ENCODE results near the gene DISC1.
"Not testable (repeated sequence)": the region's sequence is repeated elsewhere in the genome, so short reads cannot be mapped to it uniquely, and the experiment has no call there.

The DISC1 gene

GRCh38 chr1:231940116-231940515, 313.5 kb downstream of the DISC1 start:
- peak; percentile 63 for DNase-seq

GRCh38 chr1:231940701-231941100, 314.1 kb downstream of the DISC1 start:
- DNase-seq = no peak

- DNase-seq = no peak
Measured at GRCh38 chr1:231943084-231943483, 316.5 kb downstream of the DISC1 start.

GRCh38 chr1:231948102-231948501, 321.5 kb downstream of the DISC1 start:
- not testable (repeated sequence) for DNase-seq

GRCh38 chr1:231949277-231950091, 322.9 kb downstream of the DISC1 start:
- DNase-seq = no peak

GRCh38 chr1:231950331-231951128, 323.9 kb downstream of the DISC1 start:
- DNase-seq = no peak

GRCh38 chr1:231951374-231951773, 324.8 kb downstream of the DISC1 start:
- DNase-seq = no peak

- no peak for DNase-seq
Measured at GRCh38 chr1:231952154-231952553, 325.6 kb downstream of the DISC1 start.

- no peak for DNase-seq
Measured at GRCh38 chr1:231953660-231954059, 327.1 kb downstream of the DISC1 start.

GRCh38 chr1:231954751-231955150, 328.2 kb downstream of the DISC1 start:
- DNase-seq = no peak

GRCh38 chr1:231957359-231957758, 330.8 kb downstream of the DISC1 start:
- DNase-seq = no peak

- no peak for DNase-seq
Measured at GRCh38 chr1:231958448-231958847, 331.9 kb downstream of the DISC1 start.

GRCh38 chr1:231959225-231959884, 332.8 kb downstream of the DISC1 start:
- DNase-seq = no peak

- not testable (repeated sequence) for DNase-seq
Measured at GRCh38 chr1:231961801-231962200, 335.2 kb downstream of the DISC1 start.

GRCh38 chr1:231962636-231963035, 336.0 kb downstream of the DISC1 start:
- no peak for DNase-seq

- no peak for DNase-seq
Measured at GRCh38 chr1:231964241-231964640, 337.7 kb downstream of the DISC1 start.

GRCh38 chr1:231964961-231965360, 338.4 kb downstream of the DISC1 start:
- DNase-seq = no peak

- DNase-seq = no peak
Measured at GRCh38 chr1:231965615-231966014, 339.0 kb downstream of the DISC1 start.

GRCh38 chr1:231966983-231967382, 340.4 kb downstream of the DISC1 start:
- no peak for DNase-seq

- no peak for DNase-seq
Measured at GRCh38 chr1:231969076-231969475, 342.5 kb downstream of the DISC1 start.

GRCh38 chr1:231969761-231970160, 343.2 kb downstream of the DISC1 start:
- not testable (repeated sequence) for DNase-seq

GRCh38 chr1:231970684-231971083, 344.1 kb downstream of the DISC1 start:
- DNase-seq = no peak

- no peak for DNase-seq
Measured at GRCh38 chr1:231971397-231972110, 345.0 kb downstream of the DISC1 start.
